Anterior cingulate cortex (tissue), 58 donors: ENCODE results near the gene KIF6.

ENCODE experiments used
- DNase-seq, 58 donors: peaks; one replicate each; lab custom pipeline; 2025; lab: John Stamatoyannopoulos, UW

KIF6 gene

DNA sequence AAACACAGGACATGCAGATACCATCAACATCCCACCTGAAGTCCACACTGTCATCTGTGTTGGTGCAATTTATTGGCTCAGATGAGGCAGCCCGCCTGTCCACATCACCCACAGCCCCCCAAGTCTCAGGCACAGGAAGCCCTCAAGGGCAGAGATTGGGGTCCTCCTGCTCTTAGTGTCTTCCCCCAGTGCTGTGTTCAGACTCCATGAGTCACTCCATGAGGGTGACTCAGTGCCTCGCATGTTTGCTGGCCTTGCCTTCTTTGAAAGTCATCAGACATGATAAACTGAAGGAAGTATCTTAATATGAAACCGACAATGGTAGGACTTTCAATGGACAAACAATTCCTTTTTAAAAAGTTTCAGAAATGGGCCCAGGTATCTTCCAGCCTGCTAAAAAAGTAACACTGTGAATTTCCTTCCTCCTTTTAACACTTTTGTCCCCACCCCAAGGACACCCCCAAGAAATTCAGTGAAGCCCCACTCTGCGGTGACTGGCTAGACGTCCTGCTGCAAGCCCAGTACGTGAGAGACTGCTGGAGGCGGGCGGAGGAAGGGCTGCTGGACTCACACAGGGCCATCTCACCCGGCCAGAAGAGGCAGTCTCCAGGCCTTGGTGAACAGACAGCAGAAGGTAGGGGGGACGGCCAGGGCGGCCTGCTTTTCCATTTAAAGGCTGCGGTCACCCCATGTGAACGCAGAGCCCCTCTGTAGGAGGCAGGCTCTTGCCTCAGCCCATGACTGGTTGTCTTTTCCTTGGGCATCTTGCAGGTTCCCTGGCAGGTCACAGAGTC is 359.7 kb downstream of the KIF6 start:
- DNase-seq: no peak

DNA sequence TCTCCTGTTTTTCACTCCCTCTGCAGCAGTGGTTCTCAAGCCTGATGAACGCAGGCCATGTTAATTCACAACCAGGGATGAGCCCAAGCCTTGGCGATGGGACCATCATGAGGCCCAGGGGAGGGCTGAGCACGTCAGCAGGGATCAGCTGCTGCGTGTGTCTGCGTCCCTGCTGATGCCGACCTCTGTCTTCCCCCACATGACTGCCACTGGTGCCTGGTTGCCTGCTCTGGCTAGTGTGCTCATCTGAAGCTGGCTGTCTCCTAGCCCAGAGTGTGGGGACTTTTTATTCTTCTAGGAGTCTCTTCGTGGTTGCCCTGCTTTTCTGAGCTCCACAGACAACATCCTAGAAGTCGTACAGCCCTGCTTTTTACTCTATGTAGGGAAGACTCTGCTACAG is 361.9 kb downstream of the KIF6 start:
- DNase-seq: no peak

DNA sequence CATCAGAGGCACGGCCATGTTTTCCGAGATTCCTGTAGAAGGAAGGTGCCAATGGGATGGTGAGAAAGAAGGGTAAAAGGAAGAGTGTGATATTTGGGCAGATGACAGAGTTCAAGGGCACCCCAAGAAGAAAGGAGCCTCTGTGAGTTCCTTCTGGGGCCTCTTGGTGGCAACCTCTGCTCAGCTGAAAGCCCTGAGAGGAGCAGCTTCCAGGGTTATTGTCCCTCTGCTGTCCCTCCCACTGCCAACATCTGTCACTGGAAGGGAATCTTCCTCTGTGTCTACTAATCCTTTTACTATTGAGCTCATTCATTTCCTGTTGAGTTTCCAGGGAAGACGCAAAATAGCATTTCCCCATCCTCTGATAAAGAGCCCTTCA is 362.7 kb downstream of the KIF6 start:
- peak in 31 of 58 donors; percentile 11 to 66 (median 35) for DNase-seq

DNA sequence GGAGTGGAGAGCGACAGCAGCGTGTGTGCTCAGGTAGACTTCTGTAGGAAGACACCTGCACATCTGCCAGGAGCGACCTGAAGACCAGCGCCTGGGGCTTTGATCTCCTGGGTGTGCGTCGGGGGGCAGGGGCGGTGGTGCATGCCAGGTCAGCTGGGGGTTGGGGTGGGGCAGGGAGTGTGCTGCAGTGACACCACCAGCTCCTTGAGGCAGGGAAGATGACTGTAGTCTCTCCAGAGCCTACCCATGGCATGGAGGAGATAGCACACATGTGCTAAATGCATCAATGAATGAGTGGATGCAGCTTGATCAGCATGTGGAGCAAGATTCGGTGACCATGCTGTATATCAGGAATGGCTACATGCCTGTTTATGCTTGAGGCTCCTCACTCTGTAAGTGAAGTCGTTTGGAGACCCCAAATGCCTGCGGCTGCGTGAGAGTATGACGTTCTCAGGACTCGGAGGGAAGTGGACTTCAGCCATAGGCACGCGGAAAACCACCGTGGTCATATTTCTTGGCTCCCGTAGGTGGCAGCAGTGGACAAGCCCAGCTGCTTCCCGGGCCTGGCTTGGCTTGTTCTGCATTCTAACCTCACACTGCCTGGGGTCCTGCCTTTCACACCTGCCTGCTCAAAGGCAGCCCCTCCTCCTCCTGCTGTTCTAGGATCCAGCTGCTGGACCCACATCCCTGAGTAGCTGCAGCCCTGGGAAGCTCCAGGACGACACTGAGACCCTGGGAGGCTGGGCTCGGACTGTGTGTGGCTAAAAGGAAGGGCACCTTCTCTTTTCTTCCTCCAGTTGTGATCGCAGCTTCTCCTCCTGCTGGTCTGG is 363.3 kb downstream of the KIF6 start:
- peak in 54 of 58 donors; percentile 23 to 84 (median 60) for DNase-seq

DNA sequence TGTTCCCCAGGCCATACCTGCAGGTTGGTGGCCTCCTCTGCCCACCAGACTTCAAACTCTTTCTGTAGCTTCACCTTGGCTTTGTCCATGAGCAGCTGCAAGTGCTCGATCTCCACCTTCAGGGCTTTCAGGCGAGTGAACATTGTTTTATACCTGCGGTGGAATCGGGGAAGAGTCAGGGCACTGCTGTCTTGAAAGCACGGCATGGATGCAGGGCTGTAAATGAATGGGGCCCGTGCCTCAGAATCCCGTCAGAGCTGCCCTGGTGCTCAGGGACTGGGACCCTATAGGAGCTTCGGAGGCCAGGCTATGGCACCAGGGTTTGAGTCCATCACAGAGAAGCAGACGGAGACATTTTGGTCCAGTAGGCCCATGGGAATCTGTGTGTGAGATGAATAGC is 364.8 kb downstream of the KIF6 start:
- DNase-seq: no peak

DNA sequence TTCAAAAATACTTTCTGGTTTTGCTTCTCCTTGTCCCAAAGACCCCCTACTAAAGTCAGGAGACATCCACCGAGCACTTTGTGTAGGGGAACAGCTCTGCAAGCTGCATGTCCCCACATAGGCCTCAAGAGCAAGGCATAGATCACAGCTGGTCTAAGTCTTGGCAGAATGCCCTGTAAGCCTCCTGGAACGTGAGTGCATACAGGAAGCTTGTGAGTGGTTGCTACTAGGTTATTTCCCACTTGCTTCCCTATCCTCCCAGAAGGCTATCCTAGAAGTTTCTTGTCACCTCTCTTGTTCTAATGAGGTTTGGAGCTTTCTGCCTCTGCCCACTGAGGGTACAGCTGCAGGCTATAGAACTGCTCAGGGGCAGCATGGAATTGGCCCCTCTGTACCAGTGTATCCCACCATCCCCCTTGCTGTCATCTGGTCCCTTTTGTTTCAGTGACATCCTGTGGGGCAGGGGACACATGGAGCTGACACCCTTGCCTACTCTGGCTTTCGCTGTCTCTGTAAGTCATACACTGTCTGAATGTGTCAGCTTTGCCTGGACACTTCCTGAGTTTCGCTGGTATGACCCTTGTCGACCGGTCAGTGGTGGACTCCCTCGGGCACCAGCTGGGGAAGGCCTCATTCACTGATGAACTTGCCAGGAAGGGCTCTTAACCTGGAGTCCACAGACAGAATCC is 367.1 kb downstream of the KIF6 start:
- no peak for DNase-seq

DNA sequence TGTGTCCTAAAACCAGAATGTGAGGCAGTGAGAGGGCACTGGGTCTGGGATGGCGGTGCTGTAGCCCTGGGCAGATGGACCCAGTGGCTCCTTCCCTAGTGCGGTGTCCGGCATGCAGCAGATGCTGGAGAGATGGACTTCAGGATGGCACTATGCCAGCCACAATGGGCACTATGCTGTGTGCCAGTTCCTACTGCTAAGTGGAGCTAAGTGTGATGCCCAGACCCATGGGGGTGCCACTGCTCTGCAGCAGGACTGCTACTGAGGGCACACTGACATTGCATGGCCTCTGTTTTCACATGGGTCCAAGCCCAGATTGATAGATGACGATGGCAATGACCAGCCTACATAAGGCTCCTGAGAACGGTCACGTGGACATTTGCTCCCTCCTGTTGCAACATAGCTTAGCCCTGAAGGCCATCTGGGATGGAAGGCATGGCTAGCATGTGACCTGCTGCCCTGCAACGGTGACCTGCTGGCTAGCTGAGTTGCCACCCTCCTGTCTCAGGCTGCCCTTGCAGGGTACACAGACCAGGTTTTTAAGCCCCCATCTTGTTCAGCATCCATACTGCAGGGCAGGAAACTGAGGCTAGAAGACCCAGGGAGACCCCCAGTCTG is 371.4 kb downstream of the KIF6 start:
- DNase-seq: peak in 1 of 58 donors; percentile 21

DNA sequence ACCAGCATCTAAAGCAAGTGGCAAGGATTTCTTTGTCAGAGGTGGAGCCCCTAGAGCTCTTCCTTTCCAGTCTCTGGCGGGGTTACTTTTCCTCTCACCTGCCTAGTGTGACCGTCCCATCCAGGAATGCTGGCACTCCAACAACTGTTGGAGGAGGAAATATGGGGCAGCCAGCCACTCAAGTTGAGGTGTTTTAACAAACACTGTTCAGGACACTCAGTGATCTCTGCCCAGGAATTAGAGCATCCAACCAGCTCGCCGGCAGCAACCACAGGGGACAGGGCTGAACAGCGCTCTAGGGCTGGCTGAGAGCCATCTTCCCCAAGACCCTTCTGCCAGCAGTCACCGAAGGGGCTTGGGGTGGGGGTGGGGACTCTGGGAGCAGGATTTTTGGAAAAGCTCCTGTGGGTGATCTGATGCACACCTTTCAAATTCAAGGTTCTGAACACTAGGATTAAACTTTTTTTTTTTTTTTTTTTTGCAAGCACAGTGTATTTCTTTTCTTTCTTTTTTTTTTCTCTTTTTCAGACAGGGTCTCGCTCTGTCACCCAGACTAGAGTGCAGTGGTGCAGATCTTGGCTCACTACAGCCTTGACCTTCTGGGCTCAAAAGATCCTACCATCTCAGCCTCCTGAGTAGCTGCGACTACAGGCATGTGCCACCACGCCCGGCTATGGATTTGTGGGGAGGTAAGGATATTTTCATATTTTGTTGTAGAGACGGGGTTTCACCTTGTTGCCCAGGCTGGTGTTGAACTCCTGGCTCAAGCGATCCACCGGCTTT is 374.3 kb downstream of the KIF6 start:
- DNase-seq: no peak

DNA sequence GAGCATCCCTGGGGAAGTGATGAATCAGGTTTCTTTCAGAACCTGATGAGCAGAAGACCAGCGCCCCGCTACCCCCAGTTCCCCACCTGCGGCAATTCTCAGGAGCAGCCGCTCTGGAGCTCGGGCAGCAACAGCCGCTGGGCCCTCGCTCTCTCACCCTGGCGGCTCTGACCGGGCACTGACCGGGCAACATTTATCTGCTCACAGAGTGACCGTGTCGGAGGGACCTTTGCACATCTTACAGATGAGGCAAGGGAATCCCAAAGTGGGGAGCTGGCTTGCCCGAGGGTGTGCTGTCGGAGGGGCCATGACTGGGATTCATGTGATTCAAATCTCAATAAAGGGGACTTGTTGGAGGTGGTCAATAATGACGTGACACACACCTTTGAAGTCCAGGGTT is 376.5 kb downstream of the KIF6 start:
- no peak for DNase-seq

DNA sequence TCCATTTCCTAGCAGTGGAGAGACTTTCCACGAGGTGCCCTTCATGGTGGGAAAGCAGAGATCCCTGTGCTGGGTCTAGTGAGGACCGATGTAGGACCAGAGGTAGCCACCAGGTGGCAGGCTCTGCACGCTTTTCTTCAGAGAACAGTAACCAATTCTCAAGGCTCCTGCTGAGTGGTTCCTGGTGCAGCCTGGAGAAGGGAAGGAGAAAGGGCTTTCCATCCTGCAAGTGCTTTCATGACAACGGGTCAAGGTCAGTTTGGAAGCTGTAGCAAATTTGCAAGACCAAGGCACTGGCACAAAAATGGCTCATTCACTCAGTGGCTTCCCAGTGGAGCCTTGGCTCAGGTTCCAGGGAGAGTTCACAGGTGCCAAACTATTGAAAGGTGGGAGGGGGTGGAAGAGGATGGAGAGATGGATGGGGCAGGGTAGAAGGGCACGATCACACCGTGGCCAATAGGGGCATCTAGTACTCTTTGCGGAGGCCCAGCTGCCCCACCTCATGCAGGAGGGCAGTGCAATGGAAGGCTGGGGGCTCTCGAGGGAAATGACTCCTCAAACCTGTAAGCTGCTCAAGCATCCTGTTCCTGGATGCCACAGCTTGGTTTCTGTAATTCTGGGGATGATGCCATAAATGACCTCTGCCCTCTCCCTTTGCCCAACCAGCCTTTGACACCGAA is 377.2 kb downstream of the KIF6 start:
- peak in 55 of 58 donors; percentile 6 to 84 (median 43) for DNase-seq

DNA sequence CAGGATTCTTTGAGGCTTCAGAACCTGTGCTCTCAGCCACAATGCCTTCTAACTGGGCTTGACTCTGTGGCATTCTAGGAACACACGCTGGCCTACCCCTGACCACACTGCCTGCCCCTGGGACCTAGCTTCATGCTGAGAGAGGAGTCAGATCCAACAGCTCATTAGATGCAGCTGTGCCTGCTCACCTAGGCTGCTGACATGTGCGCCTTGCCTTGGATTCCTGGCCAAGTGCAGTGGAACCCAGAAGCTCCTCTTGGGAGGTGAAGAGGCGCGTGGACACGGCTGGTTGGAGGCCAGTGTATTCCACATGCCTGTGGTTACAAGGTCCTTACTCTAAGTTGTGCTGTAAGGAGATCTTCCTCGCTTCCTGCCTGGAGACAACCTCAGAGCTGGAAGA is 378.0 kb downstream of the KIF6 start:
- no peak for DNase-seq

DNA sequence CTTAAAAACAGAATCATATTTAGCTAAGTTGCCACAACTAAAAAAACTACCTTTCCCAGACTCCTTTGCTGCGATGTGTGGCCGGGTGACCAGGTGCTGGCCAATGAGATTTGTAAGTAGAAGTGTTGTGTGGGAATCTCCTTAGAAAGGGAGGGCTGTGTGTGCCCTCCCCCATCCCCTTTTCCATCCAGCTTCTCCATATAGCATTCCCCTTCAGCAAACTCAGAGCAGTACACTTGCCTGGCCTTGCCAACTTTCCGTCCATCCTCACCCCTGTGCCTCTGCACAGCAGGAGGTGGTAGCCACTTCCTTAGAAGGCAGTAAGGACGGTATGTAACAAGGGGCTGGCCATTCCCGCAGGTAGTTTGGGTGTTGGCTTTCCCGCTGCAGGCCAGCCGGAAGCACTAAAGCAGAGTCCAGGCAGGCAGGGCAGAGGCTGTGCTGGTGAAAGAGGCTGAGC is 380.4 kb downstream of the KIF6 start:
- no peak for DNase-seq

DNA sequence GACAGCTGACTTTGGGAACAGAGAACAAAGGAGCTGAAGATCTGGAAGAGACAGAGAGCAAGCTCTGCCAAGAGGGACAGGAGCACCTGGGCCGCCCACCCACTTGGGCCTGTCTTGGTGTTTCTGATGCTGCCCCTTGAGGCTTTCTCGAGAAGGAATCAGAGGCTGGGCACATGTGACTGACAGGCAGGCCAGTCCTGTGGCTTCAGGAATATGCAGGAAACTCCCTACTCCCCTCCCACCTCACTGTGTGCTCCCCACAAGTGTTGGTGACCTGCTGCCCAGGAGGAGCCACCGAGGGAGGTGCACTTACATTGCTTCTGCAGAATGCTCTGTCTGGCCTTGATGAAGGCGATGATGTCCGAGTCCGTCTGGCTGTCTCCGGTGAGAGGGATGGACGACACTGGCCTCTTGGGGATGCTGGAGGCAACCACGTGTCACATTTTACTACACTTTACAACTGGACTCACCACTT is 381.8 kb downstream of the KIF6 start:
- DNase-seq: no peak

DNA sequence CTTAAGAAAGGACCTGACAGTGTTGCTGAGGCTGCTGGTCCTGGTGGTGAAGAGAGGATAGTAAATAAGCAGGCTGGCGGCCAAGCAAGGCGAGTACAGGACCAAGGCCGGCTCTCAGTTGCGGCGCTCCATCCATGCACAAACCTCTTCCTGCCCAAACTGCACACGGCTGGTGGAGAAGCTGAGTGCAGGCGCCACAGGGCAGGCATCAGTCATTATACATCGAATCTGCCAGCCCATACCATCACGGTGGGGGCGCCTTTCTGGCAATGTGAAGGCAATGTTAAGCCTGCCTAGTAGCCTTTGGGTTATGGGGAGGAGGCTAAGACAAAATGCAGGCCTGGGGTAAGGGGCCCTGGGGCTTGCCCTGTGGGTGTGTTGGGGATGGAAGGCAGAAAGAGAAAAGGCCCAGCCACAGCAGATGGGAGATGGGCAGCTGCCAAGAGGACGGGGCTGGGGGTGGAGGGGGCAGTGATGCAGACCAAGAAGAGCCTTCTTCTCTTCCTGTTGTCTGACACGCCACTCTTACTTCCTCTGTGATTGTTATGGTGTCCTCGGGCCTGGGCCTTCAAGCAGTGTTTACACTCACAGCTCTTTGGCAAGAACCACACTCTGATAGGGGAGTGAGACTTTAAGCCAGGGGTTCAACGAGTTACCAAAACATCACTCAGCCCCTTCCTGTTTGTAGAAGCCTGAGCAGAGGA is 382.4 kb downstream of the KIF6 start:
- no peak for DNase-seq

DNA sequence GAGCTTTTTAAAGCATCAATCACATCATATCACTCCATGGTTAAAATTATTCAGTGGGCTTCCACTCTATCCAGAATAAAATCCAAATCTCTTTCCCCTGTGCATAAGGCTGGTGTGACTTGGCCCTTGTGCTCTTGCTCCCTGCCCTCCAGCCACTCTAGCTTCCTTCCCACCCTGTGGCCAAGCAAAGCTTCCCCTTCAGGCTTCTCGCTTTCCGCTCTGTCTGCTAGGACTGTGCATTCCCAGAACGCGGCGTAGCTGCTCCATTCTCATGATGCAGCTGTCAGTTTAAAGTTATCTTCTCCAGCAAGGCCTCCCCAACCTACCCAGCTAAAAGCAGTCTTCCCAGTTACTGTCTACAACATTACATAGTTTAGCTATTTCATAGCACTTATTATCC is 383.3 kb downstream of the KIF6 start:
- DNase-seq: no peak

DNA sequence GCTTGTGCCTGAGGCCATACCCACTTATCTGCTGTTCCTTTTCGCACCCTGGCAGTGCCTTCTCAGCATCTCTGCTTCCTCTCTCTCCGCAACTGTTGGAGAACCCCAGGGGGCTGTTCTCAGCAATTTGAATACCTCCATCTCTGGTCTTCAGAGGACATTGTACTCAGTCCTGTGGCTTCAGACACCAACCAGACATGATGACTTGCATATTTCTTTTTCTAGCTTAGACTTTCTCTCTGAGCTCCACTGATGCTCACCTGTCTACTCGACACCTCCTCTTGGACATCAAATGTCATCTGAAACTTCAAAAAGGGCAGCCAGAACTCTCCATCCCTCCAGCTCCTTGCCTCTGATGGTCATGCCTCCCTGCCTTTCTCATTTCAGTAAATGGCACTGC is 383.9 kb downstream of the KIF6 start:
- no peak for DNase-seq

DNA sequence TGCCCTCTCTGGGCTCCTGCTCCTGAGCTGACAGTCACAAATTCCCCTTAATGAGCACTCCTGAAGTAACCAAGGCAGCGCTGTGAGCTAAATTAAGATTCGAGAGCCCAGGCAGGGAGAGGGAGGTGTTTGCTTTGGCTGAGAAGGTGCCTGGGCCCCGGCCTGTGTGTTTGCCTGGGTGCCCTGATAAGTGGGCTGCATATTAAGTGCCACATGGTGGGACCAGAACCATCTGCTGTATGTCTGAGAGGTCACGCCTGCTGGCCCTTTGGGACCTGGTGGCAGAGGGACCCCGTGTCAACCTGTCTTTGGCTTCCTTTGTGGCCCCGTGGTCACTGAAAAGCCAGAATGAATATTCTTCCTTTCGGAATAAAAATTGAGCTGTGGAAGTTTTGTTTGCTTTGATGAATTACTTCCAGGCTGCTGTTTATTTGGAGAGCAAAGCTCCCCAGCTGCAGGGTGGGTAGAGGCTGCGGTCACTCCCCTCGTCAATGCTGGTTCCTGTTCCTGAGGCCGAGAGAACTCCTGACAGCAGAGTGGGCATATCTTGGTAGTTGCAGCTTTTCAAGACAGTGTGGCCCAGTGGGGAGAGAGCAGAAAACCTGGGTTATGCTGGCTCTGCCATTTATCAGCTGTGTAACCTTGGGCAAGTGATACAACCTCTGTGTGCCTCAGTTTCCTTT is 385.2 kb downstream of the KIF6 start:
- peak in 3 of 58 donors; percentile 4 to 11 (median 5) for DNase-seq
